HFFc6 (cell line): Measurements from ENCODE around the gene FRAS1. TPM values are rescaled to one million over a fixed set of nuclear protein-coding genes. Genes with fewer than 3 reads are reported as not detected.
A peak's percentile ranks its signal among the peaks of the same experiment; 100 is the strongest.

Experiments
- DNase-seq: peaks from one replicate; pipeline ENCODE4 v3.0.0-alpha.2; 2018
- H3K27ac Mint-ChIP-seq: 2 replicates; pipeline ENCODE4 v1.8.0; 2020; ENCODE audit warnings: mild to moderate bottlenecking, mixed read lengths
- H3K27me3 Mint-ChIP-seq: 2 replicates; pipeline ENCODE4 v1.8.0; 2021; ENCODE audit warnings: mild to moderate bottlenecking, moderate library complexity, mixed read lengths; ENCODE audit not compliant: insufficient read depth
- H3K36me3 Mint-ChIP-seq: 2 replicates; pipeline ENCODE4 v1.8.0; 2021; ENCODE audit warnings: low read depth, mixed read lengths
- H3K4me1 Mint-ChIP-seq: 2 replicates; pipeline ENCODE4 v1.8.0; 2020; ENCODE audit warnings: low read depth, mixed read lengths
- H3K4me3 Mint-ChIP-seq: 2 replicates; pipeline ENCODE4 v1.8.0; 2020; ENCODE audit warnings: mild to moderate bottlenecking, moderate library complexity, mixed read lengths
- H3K9me3 Mint-ChIP-seq: 2 replicates; pipeline ENCODE4 v1.8.0; 2020; ENCODE audit warnings: mild to moderate bottlenecking, mixed read lengths
- total RNA-seq, 6 experiments: library from RNA; stranded (reverse); fragmentation: NEBNext Ultra II Directional; extraction: Animal tissue kit (Norgen Biotek cat#: 25700); gene quantifications; 2 replicates in 1 of 6; 3 replicates in 5 of 6; pipeline ENCODE4 v1.2.3, GENCODE V29; 2021
- TF ChIP-seq, protein P1 (sequence below): fragments of 200-600 bp; sonication (generic); IDR thresholded peaks from 2 replicates; pipeline ENCODE4 v1.5.0; 2021; ENCODE audit warnings: antibody characterized with exemption, mild to moderate bottlenecking

FRAS1 gene
- total RNA-seq, 6 experiments from 2014 or later: 1.7 to 11.0 (median 2.3) TPM

DNA sequence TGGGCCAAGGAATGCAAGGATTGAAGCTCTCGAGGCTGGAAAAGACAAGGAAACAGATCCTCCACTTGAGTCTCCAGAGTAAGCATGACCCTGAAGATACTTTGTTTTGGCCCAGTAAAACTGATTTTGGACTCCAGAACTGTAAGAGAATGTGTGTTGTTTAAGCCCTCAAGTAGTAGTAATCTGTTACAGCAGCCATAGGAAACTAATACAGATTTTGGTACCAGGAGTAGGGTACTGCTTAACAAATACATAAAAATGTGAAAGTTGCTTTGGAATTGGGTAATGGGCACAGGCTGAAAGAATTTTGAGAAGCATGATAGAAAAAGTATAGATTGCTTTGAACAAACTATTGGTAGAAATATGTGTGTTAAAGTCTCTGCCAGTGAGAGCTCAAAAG lies 17.4 kb upstream of the FRAS1 start:
- no peaks in the 10 kb centered on the region; the same call in 1 of the 2 replicates for H3K36me3 Mint-ChIP-seq
- no peaks in the 10 kb centered on the region for H3K4me1 Mint-ChIP-seq
- peaks cover 1% of the 10 kb centered on the region for H3K27me3 Mint-ChIP-seq
- peaks cover 7% of the 10 kb centered on the region; the same call in 1 of the 2 replicates for H3K9me3 Mint-ChIP-seq
- DNase-seq: no peak
- H3K4me3 Mint-ChIP-seq: no peak overlapping the region
- TF ChIP-seq, protein P1, sequence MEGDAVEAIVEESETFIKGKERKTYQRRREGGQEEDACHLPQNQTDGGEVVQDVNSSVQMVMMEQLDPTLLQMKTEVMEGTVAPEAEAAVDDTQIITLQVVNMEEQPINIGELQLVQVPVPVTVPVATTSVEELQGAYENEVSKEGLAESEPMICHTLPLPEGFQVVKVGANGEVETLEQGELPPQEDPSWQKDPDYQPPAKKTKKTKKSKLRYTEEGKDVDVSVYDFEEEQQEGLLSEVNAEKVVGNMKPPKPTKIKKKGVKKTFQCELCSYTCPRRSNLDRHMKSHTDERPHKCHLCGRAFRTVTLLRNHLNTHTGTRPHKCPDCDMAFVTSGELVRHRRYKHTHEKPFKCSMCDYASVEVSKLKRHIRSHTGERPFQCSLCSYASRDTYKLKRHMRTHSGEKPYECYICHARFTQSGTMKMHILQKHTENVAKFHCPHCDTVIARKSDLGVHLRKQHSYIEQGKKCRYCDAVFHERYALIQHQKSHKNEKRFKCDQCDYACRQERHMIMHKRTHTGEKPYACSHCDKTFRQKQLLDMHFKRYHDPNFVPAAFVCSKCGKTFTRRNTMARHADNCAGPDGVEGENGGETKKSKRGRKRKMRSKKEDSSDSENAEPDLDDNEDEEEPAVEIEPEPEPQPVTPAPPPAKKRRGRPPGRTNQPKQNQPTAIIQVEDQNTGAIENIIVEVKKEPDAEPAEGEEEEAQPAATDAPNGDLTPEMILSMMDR: no peak
- no peak overlapping the region for H3K27ac Mint-ChIP-seq

- peaks cover 1% of the 10 kb centered on the region for H3K27me3 Mint-ChIP-seq
- no peaks in the 10 kb centered on the region for H3K4me1 Mint-ChIP-seq
- no peak overlapping the region for H3K4me3 Mint-ChIP-seq
- no peaks in the 10 kb centered on the region; the same call in 1 of the 2 replicates for H3K36me3 Mint-ChIP-seq
- DNase-seq: no peak
- H3K27ac Mint-ChIP-seq: no peak overlapping the region
- TF ChIP-seq, protein P1: no peak
- peaks cover 7% of the 10 kb centered on the region; the same call in 1 of the 2 replicates for H3K9me3 Mint-ChIP-seq
These were observed 16.7 kb upstream of the FRAS1 start for GRCh38 chr4:78040431-78040830.

- Mint-ChIP-seq H3K4me1 (no peaks in the 10 kb centered on the region), H3K36me3 (no peaks in the 10 kb centered on the region), H3K27ac (no peak overlapping the region), H3K9me3 (no peaks in the 10 kb centered on the region), H3K4me3 (no peak overlapping the region), H3K27me3 (peaks cover 6% of the 10 kb centered on the region; the same call in 1 of the 2 replicates)
- DNase-seq: no peak
- TF ChIP-seq, protein P1: no peak
These were observed 9.8 kb upstream of the FRAS1 start for GRCh38 chr4:78047366-78047765.

GRCh38 chr4:78056265-78057129 lies 626 bp upstream of the FRAS1 start:
- peak; percentile 74 for DNase-seq
- H3K27me3 Mint-ChIP-seq: peaks cover 3% of the 10 kb centered on the region
- H3K4me3 Mint-ChIP-seq: peak overlapping the region; percentile 93
- H3K9me3 Mint-ChIP-seq: no peaks in the 10 kb centered on the region
- peaks cover 27% of the 10 kb centered on the region for H3K4me1 Mint-ChIP-seq
- H3K27ac Mint-ChIP-seq: peak overlapping the region; percentile 59; the same call in 1 of the 2 replicates
- H3K36me3 Mint-ChIP-seq: no peaks in the 10 kb centered on the region
- TF ChIP-seq, protein P1: peak; percentile 34; the same call in 1 of the 2 replicates

DNA sequence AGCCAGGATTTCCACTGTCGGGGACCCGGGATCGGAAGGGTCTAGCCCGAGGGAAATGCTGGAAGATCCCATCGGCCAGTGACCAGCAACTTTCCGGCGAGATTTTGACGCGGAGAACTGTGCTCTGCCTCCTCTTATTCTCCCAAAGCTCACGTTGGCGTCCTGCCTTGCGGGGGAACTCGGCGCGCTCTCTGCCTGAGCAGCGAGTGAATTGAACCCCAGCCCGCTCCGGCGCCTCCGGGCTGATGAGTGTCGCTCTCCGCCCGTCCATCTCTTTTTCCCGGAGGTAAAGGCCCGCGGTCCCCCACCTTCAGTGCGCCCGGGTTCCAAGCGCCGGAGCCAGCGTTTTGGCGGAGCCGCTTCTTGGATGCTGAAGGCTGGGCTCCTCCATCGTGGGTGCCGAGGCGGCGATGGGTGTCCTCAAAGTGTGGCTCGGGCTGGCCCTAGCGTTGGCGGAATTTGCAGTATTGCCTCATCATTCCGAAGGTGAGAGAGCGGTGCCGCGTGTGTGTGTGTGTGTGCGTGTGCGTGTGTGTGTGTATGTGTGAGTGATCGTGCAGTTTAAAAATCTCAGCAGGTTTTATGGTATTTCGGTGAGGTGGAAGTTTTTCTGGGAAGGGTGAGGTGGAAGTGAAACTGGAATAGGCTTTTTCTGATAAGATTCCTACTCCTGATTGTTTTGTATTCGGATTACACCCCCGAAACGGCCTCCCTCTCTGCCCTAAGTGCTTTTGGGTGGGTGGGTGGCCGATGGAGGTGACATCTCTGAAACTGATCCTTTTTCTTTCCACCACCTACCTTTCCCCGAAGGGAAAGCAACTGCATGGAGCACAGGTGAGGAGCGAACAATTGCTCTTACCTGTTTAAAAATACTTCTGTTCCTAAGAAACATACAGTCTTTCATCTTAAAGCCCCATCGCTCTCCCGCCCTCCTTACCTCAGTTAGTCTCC lies 752 bp downstream of the FRAS1 start:
- Mint-ChIP-seq H3K9me3 (no peaks in the 10 kb centered on the region), H3K27ac (peak overlapping the region; percentile 53; the same call in 1 of the 2 replicates), H3K4me3 (peak overlapping the region; percentile 93), H3K27me3 (peaks cover 3% of the 10 kb centered on the region), H3K4me1 (peaks cover 33% of the 10 kb centered on the region), H3K36me3 (no peaks in the 10 kb centered on the region)
- peak; percentile 30 for DNase-seq
- TF ChIP-seq, protein P1: no peak
